Right lobe of liver (tissue), 4 donors: ENCODE data around the gene ASAH2.

Experiments
- POLR2A ChIP-seq: fragments of 450-650 bp; IDR thresholded peaks from one replicate; pipeline ENCODE4 v1.6.1; 2017; ENCODE audit warnings: antibody characterized with exemption, mild to moderate bottlenecking
- TF ChIP-seq, protein P1 (sequence below), 4 donors: fragments of 200-600 bp in 3 of 4; fragments of 450-650 bp in 1 of 4; IDR thresholded peaks; one replicate each; pipeline versions ENCODE4 v1.5.1 to v1.8.0; 2016 to 2022; ENCODE audit warnings: antibody characterized with exemption in 4 of 4, mild to moderate bottlenecking in 2 of 4
- donor health status: DM: no; HTN: no; CAD: no.
- donor health status: DM: no; HTN: no; CAD: no.
- donor health status: DM: no; HTN: yes; CAD: no.

DNA sequence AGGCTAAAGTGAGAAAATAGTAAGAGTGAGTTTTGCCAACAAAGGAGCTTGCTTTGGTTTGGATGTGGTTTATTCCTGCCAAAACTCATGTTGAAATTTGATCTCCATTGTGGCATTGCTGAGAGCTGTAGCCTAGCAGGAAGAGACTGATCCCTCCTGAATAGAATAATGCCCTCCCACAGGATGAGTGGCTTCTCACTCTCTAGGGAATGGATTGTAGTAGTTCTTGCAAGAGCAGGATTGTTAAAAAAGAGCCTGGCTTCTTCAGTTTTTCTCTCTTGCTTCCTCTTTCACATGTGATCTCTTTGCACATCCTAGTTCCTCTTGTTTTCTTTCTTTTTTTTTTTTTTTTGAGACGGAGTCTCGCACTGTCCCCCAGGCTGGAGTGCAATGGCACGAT is 34.4 kb downstream of the ASAH2 start:
- no peak for TF ChIP-seq POLR2A
- TF ChIP-seq, protein P1, sequence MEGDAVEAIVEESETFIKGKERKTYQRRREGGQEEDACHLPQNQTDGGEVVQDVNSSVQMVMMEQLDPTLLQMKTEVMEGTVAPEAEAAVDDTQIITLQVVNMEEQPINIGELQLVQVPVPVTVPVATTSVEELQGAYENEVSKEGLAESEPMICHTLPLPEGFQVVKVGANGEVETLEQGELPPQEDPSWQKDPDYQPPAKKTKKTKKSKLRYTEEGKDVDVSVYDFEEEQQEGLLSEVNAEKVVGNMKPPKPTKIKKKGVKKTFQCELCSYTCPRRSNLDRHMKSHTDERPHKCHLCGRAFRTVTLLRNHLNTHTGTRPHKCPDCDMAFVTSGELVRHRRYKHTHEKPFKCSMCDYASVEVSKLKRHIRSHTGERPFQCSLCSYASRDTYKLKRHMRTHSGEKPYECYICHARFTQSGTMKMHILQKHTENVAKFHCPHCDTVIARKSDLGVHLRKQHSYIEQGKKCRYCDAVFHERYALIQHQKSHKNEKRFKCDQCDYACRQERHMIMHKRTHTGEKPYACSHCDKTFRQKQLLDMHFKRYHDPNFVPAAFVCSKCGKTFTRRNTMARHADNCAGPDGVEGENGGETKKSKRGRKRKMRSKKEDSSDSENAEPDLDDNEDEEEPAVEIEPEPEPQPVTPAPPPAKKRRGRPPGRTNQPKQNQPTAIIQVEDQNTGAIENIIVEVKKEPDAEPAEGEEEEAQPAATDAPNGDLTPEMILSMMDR (IDR thresholded peaks at IDR 0.05), result no peak
